Smooth muscle cell (in vitro differentiated cells): ENCODE measurements around the gene LENG9. TPM values are rescaled to one million over a fixed set of nuclear protein-coding genes. Genes with fewer than 3 reads are reported as not detected.
"Not testable (repeated sequence)": the region's sequence is repeated elsewhere in the genome, so short reads cannot be mapped to it uniquely, and the experiment has no call there.

ENCODE experiments used
- DNase-seq: peaks from one replicate; lab custom pipeline; 2025; ENCODE audit not compliant: unreplicated experiment; lab: John Stamatoyannopoulos, UW
- H2AFZ ChIP-seq: fragments of 200-600 bp; sonication (generic); 2 replicates; pipeline ENCODE4 v1.6.0; 2016; ENCODE audit warnings: antibody characterized with exemption, low read depth, mild to moderate bottlenecking
- H3F3A ChIP-seq: fragments of 200-600 bp; sonication (generic); 2 replicates; pipeline ENCODE4 v1.6.0; 2017; ENCODE audit warnings: antibody characterized with exemption, low read depth
- H3K27ac ChIP-seq: fragments of 200-600 bp; sonication (generic); 2 replicates; pipeline ENCODE4 v1.5.1; 2016; ENCODE audit warnings: low read depth, mild to moderate bottlenecking
- H3K27me3 ChIP-seq: fragments of 200-600 bp; sonication (generic); 2 replicates; pipeline ENCODE4 v1.6.1; 2016; ENCODE audit warnings: low read depth, mild to moderate bottlenecking
- H3K36me3 ChIP-seq: fragments of 200-600 bp; sonication (generic); 2 replicates; pipeline ENCODE4 v1.5.1; 2016; ENCODE audit warnings: low read depth
- H3K4me1 ChIP-seq: fragments of 200-600 bp; sonication (generic); 2 replicates; pipeline ENCODE4 v1.5.1; 2016; ENCODE audit warnings: low read depth
- H3K4me2 ChIP-seq: fragments of 200-600 bp; sonication (generic); 2 replicates; pipeline ENCODE4 v1.6.0; 2016; ENCODE audit warnings: mild to moderate bottlenecking
- H3K4me3 ChIP-seq: fragments of 200-600 bp; sonication (generic); 2 replicates; pipeline ENCODE4 v1.5.1; 2016; ENCODE audit warnings: mild to moderate bottlenecking
- H3K79me2 ChIP-seq: fragments of 200-600 bp; sonication (generic); 2 replicates; pipeline ENCODE4 v1.6.0; 2016; ENCODE audit warnings: low read depth, mild to moderate bottlenecking
- H3K9ac ChIP-seq: fragments of 200-600 bp; sonication (generic); 2 replicates; pipeline ENCODE4 v1.6.0; 2016; ENCODE audit warnings: low read depth
- H3K9me3 ChIP-seq: fragments of 200-600 bp; sonication (generic); replicated peaks from 2 replicates; pipeline ENCODE4 v1.5.1; 2016; ENCODE audit warnings: low read depth
- H4K20me1 ChIP-seq: fragments of 200-600 bp; sonication (generic); 2 replicates; pipeline ENCODE4 v1.6.0; 2016; ENCODE audit warnings: low read depth
- CTCF ChIP-seq: fragments of 200-600 bp; sonication (generic); IDR thresholded peaks from 2 replicates; pipeline ENCODE4 v1.5.1; 2017; ENCODE audit warnings: borderline replicate concordance, mild to moderate bottlenecking, antibody characterized with exemption; ENCODE audit not compliant: insufficient read depth, poor library complexity, severe bottlenecking
- WGBS: methylation state at CpG from one replicate; pipeline ENCODE4 v1.1.7; 2016; ENCODE audit warnings: low lambda C conversion rate; 5-methylcytosine and 5-hydroxymethylcytosine counted together
- polyA plus RNA-seq: library from polyadenylated mRNA; unstranded; fragments of >200 nt; fragmentation: Nextera tagmentation; extraction: Ambion mirVana; gene quantifications from 2 replicates; pipeline ENCODE4 v1.2.1, GENCODE V29; 2016
- total RNA-seq: library from RNA; depleted of rRNA; stranded (reverse); fragments of >200 nt; gene quantifications from 2 replicates; pipeline ENCODE4 v1.2.3, GENCODE V29; 2014

Gene LENG9
- total and polyA plus RNA-seq, 2 experiments from 2014 or later: 0.57 to 4.1 TPM

GRCh38 chr19:54493967-54494585 is 30.5 kb upstream of the LENG9 start:
- no peaks in the 10 kb centered on the region for H3K4me1 ChIP-seq

GRCh38 chr19:54493056-54493455 is 29.5 kb upstream of the LENG9 start:
- not testable (repeated sequence) for H3K4me3 ChIP-seq, H3K36me3 ChIP-seq, H2AFZ ChIP-seq, H3K9me3 ChIP-seq, DNase-seq, H3K4me2 ChIP-seq, H3K79me2 ChIP-seq, H3F3A ChIP-seq, H3K9ac ChIP-seq, H4K20me1 ChIP-seq, H3K27me3 ChIP-seq, H3K4me1 ChIP-seq, H3K27ac ChIP-seq
- WGBS: 85% methylated on average over 5 of the region's 5 CpGs

More at GRCh38 chr19:54493967-54494585, 30.5 kb upstream of the LENG9 start:
- Histone ChIP-seq H4K20me1 (no peaks in the 10 kb centered on the region), H3F3A (no peaks in the 10 kb centered on the region), H3K79me2 (no peaks in the 10 kb centered on the region), H3K4me3 (no peak overlapping the region), H3K4me2 (no peak overlapping the region), H3K27ac (no peak overlapping the region), H2AFZ (no peak overlapping the region), H3K27me3 (no peaks in the 10 kb centered on the region), H3K36me3 (no peaks in the 10 kb centered on the region), H3K9me3 (no peaks in the 10 kb centered on the region), H3K9ac (no peak overlapping the region)
- 66% methylated on average over 10 of the region's 10 CpGs for WGBS
- DNase-seq: no peak
- no peak for TF ChIP-seq CTCF

GRCh38 chr19:54492568-54492967 is 29.0 kb upstream of the LENG9 start:
- H4K20me1 ChIP-seq: no peaks in the 10 kb centered on the region
- DNase-seq: no peak
- H3K4me1 ChIP-seq: no peaks in the 10 kb centered on the region
- H3F3A ChIP-seq: no peaks in the 10 kb centered on the region
- no peaks in the 10 kb centered on the region for H3K79me2 ChIP-seq
- no peaks in the 10 kb centered on the region for H3K27me3 ChIP-seq
- no peaks in the 10 kb centered on the region for H3K9me3 ChIP-seq
- H3K27ac ChIP-seq: no peak overlapping the region
- H3K4me2 ChIP-seq: no peak overlapping the region
- WGBS: 84% methylated on average over 18 of the region's 18 CpGs
- TF ChIP-seq CTCF: no peak
- no peak overlapping the region for H3K9ac ChIP-seq
- no peaks in the 10 kb centered on the region for H3K36me3 ChIP-seq
- no peak overlapping the region for H3K4me3 ChIP-seq
- no peak overlapping the region for H2AFZ ChIP-seq

GRCh38 chr19:54489766-54490165 is 26.2 kb upstream of the LENG9 start:
- TF ChIP-seq CTCF: no peak
- Histone ChIP-seq H3K9ac (no peak overlapping the region), H3K27ac (no peak overlapping the region), H3K9me3 (no peaks in the 10 kb centered on the region), H3K36me3 (no peaks in the 10 kb centered on the region), H3K4me1 (no peaks in the 10 kb centered on the region), H3K4me2 (no peak overlapping the region), H3K27me3 (no peaks in the 10 kb centered on the region), H2AFZ (no peak overlapping the region), H3K79me2 (no peaks in the 10 kb centered on the region), H4K20me1 (no peaks in the 10 kb centered on the region), H3F3A (no peaks in the 10 kb centered on the region), H3K4me3 (no peak overlapping the region)
- DNase-seq: no peak
- 83% methylated on average over 9 of the region's 9 CpGs for WGBS
